Measurements from ENCODE around the gene SPOCK1. TPM values are rescaled to one million over a fixed set of nuclear protein-coding genes. Genes with fewer than 3 reads are reported as not detected.

SPOCK1 gene
- total and polyA plus RNA-seq, 4 donors: 0.07 to 0.18 (median 0.17) TPM; not detected in 1

- Histone ChIP-seq H3K4me1 (ENCODE audit: control insufficient read depth in 4 of 4, insufficient read depth in 4 of 4, low read length in 3 of 4) (peaks cover 0 to 4% (median 2%) of the 10 kb centered on the region in 4 donors), H3K27ac (ENCODE audit: low read depth in 1 of 2, low read length in 2 of 2) (no peak overlapping the region), H3K4me3 (ENCODE audit: low read depth in 1 of 3, low read length in 3 of 3) (no peak overlapping the region), H3K36me3 (ENCODE audit: control insufficient read depth in 4 of 4, insufficient read depth in 3 of 4, low read depth in 1 of 4, low read length in 3 of 4) (no peaks in the 10 kb centered on the region), H3K9ac (ENCODE audit: low read depth in 1 of 2, low read length in 2 of 2) (no peak overlapping the region), H3K27me3 (ENCODE audit: control insufficient read depth in 4 of 4, insufficient read depth in 4 of 4, low read length in 3 of 4) (no peaks in the 10 kb centered on the region), H3K9me3 (ENCODE audit: control insufficient read depth in 4 of 4, low read length in 3 of 4) (no peaks in the 10 kb centered on the region)
- DNase-seq (ENCODE audit: low spot score): no peak
- TF ChIP-seq HNF4G (IDR thresholded peaks at IDR 0.05) (no peak), FOXA1 (IDR thresholded peaks at IDR 0.05) (no peak), ATF3 (IDR thresholded peaks at IDR 0.05) (no peak), TAF1 (conservative IDR thresholded peaks at IDR 0.05) (no peak), GABPA (IDR thresholded peaks at IDR 0.05 in 1 of 2, conservative IDR thresholded peaks at IDR 0.05 in 1 of 2) (no peak), RXRA (IDR thresholded peaks at IDR 0.05) (no peak), SP1 (IDR thresholded peaks at IDR 0.05) (no peak), JUND (IDR thresholded peaks at IDR 0.05) (no peak), YY1 (IDR thresholded peaks at IDR 0.05) (no peak), EGR1 (IDR thresholded peaks at IDR 0.05; ENCODE audit: low read depth in 2 of 2) (no peak), FOXA2 (IDR thresholded peaks at IDR 0.05) (no peak), ZBTB33 (IDR thresholded peaks at IDR 0.05) (no peak), NR2F2 (IDR thresholded peaks at IDR 0.05) (no peak), CTCF (IDR thresholded peaks at IDR 0.05; ENCODE audit: low read depth, low read length, missing input control) (no peak), MAX (IDR thresholded peaks at IDR 0.05) (no peak), RAD21 (IDR thresholded peaks at IDR 0.05) (no peak)
- TF ChIP-seq, protein P1, sequence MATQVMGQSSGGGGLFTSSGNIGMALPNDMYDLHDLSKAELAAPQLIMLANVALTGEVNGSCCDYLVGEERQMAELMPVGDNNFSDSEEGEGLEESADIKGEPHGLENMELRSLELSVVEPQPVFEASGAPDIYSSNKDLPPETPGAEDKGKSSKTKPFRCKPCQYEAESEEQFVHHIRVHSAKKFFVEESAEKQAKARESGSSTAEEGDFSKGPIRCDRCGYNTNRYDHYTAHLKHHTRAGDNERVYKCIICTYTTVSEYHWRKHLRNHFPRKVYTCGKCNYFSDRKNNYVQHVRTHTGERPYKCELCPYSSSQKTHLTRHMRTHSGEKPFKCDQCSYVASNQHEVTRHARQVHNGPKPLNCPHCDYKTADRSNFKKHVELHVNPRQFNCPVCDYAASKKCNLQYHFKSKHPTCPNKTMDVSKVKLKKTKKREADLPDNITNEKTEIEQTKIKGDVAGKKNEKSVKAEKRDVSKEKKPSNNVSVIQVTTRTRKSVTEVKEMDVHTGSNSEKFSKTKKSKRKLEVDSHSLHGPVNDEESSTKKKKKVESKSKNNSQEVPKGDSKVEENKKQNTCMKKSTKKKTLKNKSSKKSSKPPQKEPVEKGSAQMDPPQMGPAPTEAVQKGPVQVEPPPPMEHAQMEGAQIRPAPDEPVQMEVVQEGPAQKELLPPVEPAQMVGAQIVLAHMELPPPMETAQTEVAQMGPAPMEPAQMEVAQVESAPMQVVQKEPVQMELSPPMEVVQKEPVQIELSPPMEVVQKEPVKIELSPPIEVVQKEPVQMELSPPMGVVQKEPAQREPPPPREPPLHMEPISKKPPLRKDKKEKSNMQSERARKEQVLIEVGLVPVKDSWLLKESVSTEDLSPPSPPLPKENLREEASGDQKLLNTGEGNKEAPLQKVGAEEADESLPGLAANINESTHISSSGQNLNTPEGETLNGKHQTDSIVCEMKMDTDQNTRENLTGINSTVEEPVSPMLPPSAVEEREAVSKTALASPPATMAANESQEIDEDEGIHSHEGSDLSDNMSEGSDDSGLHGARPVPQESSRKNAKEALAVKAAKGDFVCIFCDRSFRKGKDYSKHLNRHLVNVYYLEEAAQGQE (IDR thresholded peaks at IDR 0.05): no peak
- 65% methylated on average over 3 of the region's 3 CpGs for WGBS
Observed at GRCh38 chr5:137347865-137348264, 151.3 kb downstream of the SPOCK1 start.

DNA sequence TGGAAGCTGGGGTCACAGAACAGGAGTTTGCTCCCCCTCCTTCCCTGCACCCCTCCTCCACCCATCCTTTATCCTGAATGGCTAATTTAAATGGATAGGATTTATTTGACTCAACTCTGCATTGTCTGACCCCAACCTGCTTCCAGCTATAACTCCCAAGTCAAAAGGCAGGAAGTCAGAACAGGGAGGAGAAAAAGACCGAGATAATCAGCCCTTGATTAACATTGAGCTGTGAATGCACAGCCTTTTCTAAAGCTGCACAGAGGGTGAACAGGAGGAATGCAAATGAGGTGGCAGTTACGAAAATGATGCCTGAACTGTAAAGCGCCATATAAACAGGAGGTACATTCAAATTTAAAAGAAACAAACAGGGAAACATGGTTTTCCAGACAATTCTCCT lies 152.8 kb downstream of the SPOCK1 start:
- no peak for DNase-seq (ENCODE audit: low spot score)
- H3K27ac ChIP-seq (ENCODE audit: low read depth in 1 of 2, low read length in 2 of 2): no peak overlapping the region
- 84% methylated on average over 3 of the region's 3 CpGs for WGBS
- peaks cover 0 to 4% (median 2%) of the 10 kb centered on the region in 4 donors for H3K4me1 ChIP-seq (ENCODE audit: control insufficient read depth in 4 of 4, insufficient read depth in 4 of 4, low read length in 3 of 4)
- no peak overlapping the region for H3K4me3 ChIP-seq (ENCODE audit: low read depth in 1 of 3, low read length in 3 of 3)
- no peak overlapping the region for H3K9ac ChIP-seq (ENCODE audit: low read depth in 1 of 2, low read length in 2 of 2)
- H3K36me3 ChIP-seq (ENCODE audit: control insufficient read depth in 4 of 4, insufficient read depth in 3 of 4, low read depth in 1 of 4, low read length in 3 of 4): no peaks in the 10 kb centered on the region
- no peaks in the 10 kb centered on the region for H3K9me3 ChIP-seq (ENCODE audit: control insufficient read depth in 4 of 4, low read length in 3 of 4)
- TF ChIP-seq NR2F2 (IDR thresholded peaks at IDR 0.05) (no peak), FOXA1 (IDR thresholded peaks at IDR 0.05) (no peak), RAD21 (IDR thresholded peaks at IDR 0.05) (no peak), HNF4A (conservative IDR thresholded peaks at IDR 0.05) (no peak), EGR1 (IDR thresholded peaks at IDR 0.05; ENCODE audit: low read depth in 2 of 2) (no peak), MAX (IDR thresholded peaks at IDR 0.05) (no peak), YY1 (IDR thresholded peaks at IDR 0.05) (no peak), ATF3 (IDR thresholded peaks at IDR 0.05) (no peak), FOXA2 (IDR thresholded peaks at IDR 0.05) (no peak), RXRA (IDR thresholded peaks at IDR 0.05) (no peak), SP1 (IDR thresholded peaks at IDR 0.05) (no peak), GABPA (IDR thresholded peaks at IDR 0.05 in 1 of 2, conservative IDR thresholded peaks at IDR 0.05 in 1 of 2) (no peak)
- TF ChIP-seq, protein P1 (IDR thresholded peaks at IDR 0.05): no peak
- no peaks in the 10 kb centered on the region for H3K27me3 ChIP-seq (ENCODE audit: control insufficient read depth in 4 of 4, insufficient read depth in 4 of 4, low read length in 3 of 4)
